ENCODE results near the gene NPC1. TPM values are rescaled to one million over a fixed set of nuclear protein-coding genes. Genes with fewer than 3 reads are reported as not detected.
A peak's percentile ranks its signal among the peaks of the same experiment; 100 is the strongest.

The NPC1 gene
- polyA plus RNA-seq, 2 of the 4 experiments (the other 2 are of a cell fraction), result 42.5 to 61.4 TPM

DNA sequence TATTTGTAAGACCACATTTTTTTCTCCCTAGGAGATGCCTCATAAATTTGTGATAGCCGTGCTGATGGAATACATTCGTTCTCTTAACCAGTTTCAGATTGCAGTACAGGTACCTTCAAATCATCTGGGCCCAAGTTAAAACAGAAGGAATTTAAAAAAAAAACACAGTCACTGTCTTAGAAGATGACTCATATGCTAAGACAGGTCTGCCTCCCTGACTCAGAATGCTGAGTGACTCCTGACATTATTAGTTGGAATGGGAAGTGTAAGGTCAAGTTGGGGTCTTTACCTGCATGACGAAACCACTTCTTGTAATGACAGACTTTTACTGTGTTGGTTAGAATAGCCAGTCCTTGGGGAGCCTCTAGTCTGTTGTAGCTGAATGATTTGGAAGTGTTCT lies 56.7 kb downstream of the NPC1 start (continued):
- no peak for TF ChIP-seq EHF (CRISPR knock-in tag; IDR thresholded peaks at IDR 0.05)
- TF ChIP-seq PBX3 (IDR thresholded peaks at IDR 0.05), result no peak
- no peak for TF ChIP-seq ZNF302 (CRISPR knock-in tag; IDR thresholded peaks at IDR 0.05)

GRCh38 chr18:23528580-23529472 lies 57.5 kb downstream of the NPC1 start:
- WGBS (ENCODE audit: missing lambda C conversion rate), result 79% methylated on average over 18 of the region's 20 CpGs
- Histone ChIP-seq H3K9me3 (no peaks in the 10 kb centered on the region), H3K27ac (peak overlapping the region; percentile 56 to 84; a peak in 5 of 6 replicates), H3K4me1 (peaks cover 31% of the 10 kb centered on the region), H3K4me2 (peak overlapping the region; percentile 51), H3K4me3 (no peak overlapping the region)
- ATAC-seq, result no peak
- TF ChIP-seq NPAS2 (CRISPR knock-in tag; IDR thresholded peaks at IDR 0.05; ENCODE audit: borderline replicate concordance) (no peak), POLR2A (IDR thresholded peaks at IDR 0.05; ENCODE audit: low read length) (no peak), MAFK (IDR thresholded peaks at IDR 0.05; ENCODE audit: partially characterized antibody) (no peak), PBX3 (IDR thresholded peaks at IDR 0.05) (no peak), CEBPB (IDR thresholded peaks at IDR 0.05) (peak; percentile 32 to 71; a peak in 3 of 4 replicates)
- TF ChIP-seq, protein P1, sequence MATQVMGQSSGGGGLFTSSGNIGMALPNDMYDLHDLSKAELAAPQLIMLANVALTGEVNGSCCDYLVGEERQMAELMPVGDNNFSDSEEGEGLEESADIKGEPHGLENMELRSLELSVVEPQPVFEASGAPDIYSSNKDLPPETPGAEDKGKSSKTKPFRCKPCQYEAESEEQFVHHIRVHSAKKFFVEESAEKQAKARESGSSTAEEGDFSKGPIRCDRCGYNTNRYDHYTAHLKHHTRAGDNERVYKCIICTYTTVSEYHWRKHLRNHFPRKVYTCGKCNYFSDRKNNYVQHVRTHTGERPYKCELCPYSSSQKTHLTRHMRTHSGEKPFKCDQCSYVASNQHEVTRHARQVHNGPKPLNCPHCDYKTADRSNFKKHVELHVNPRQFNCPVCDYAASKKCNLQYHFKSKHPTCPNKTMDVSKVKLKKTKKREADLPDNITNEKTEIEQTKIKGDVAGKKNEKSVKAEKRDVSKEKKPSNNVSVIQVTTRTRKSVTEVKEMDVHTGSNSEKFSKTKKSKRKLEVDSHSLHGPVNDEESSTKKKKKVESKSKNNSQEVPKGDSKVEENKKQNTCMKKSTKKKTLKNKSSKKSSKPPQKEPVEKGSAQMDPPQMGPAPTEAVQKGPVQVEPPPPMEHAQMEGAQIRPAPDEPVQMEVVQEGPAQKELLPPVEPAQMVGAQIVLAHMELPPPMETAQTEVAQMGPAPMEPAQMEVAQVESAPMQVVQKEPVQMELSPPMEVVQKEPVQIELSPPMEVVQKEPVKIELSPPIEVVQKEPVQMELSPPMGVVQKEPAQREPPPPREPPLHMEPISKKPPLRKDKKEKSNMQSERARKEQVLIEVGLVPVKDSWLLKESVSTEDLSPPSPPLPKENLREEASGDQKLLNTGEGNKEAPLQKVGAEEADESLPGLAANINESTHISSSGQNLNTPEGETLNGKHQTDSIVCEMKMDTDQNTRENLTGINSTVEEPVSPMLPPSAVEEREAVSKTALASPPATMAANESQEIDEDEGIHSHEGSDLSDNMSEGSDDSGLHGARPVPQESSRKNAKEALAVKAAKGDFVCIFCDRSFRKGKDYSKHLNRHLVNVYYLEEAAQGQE (IDR thresholded peaks at IDR 0.05), result no peak
- ChIA-PET CTCF (interaction anchor here (2.4 kb wide), 1 partner anchor 12 kb away, joined by 9 read pairs; no protein-coding TSS in a partner anchor), POLR2A (no interaction called here)
- no peak for DNase-seq (ENCODE audit: low read depth in 1 of 2, low spot score in 1 of 2)
- FAIRE-seq, result no peak

DNA sequence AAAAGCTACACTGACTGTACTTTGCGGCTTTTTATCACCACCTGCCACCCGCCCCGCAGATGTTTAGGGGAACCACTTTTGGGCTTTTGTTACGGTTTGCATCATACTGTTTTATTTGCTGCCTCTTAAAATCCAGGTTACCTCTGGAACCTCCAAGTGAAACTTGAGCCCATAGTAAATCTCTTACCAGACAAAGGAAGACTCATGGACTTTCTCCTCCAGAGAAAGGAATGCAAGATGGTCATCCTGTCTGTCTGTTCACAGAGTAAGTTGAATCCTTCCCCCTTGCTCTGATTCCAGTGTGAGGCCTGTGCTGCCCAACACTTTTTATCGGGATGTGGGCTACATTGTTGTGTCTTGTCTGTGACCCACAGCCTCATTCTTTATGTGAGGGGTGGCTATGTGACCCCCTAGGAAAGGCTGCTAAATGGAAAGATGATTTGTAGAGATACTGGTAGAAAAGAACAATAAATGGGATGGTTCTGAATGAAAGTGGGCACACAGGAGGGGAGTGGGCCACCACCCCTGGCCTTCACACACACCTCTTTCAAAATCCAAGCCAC lies 59.7 kb downstream of the NPC1 start:
- DNase-seq (ENCODE audit: low read depth in 1 of 2, low spot score in 1 of 2) (no peak), FAIRE-seq (no peak), ATAC-seq (peak in 1 of 2 experiments; percentile 11; a peak in 1 of 6 replicates)
- Histone ChIP-seq H3K4me3 (no peak overlapping the region), H3K4me1 (peaks cover 37% of the 10 kb centered on the region), H3K27ac (0 out of 6 replicates have a peak overlapping the region, but pooled peaks of 1 of the 2 experiments have one; percentile 21), H3K9me3 (no peaks in the 10 kb centered on the region), H3K4me2 (no peak overlapping the region)
- TF ChIP-seq ZC3H11A (IDR thresholded peaks at IDR 0.05) (no peak), RFX5 (IDR thresholded peaks at IDR 0.05) (no peak), ESRRA (IDR thresholded peaks at IDR 0.05; ENCODE audit: borderline replicate concordance, low read length) (no peak), CHD2 (IDR thresholded peaks at IDR 0.05; ENCODE audit: low read length, partially characterized antibody) (no peak), RCOR1 (IDR thresholded peaks at IDR 0.05; ENCODE audit: low read depth, low read length) (no peak), FOXS1 (CRISPR knock-in tag; IDR thresholded peaks at IDR 0.05) (no peak), NPAS2 (CRISPR knock-in tag; IDR thresholded peaks at IDR 0.05; ENCODE audit: borderline replicate concordance) (no peak)
- TF ChIP-seq, protein P2, sequence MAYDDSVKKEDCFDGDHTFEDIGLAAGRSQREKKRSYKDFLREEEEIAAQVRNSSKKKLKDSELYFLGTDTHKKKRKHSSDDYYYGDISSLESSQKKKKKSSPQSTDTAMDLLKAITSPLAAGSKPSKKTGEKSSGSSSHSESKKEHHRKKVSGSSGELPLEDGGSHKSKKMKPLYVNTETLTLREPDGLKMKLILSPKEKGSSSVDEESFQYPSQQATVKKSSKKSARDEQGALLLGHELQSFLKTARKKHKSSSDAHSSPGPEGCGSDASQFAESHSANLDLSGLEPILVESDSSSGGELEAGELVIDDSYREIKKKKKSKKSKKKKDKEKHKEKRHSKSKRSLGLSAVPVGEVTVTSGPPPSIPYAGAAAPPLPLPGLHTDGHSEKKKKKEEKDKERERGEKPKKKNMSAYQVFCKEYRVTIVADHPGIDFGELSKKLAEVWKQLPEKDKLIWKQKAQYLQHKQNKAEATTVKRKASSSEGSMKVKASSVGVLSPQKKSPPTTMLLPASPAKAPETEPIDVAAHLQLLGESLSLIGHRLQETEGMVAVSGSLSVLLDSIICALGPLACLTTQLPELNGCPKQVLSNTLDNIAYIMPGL (CRISPR knock-in tag; IDR thresholded peaks at IDR 0.05; ENCODE audit: borderline replicate concordance), result no peak
- 87% methylated on average over 5 of the region's 5 CpGs for WGBS (ENCODE audit: missing lambda C conversion rate)
- POLR2A ChIA-PET, result no interaction called here
- CTCF ChIA-PET, result interaction anchor here (0.9 to 2.4 kb wide), 2 partner anchors 10 to 176 kb away, joined by 3 to 9 read pairs; no protein-coding TSS in a partner anchor

Measured in A549 (cell line).